Measurements from ENCODE around the gene CST8.

DNA sequence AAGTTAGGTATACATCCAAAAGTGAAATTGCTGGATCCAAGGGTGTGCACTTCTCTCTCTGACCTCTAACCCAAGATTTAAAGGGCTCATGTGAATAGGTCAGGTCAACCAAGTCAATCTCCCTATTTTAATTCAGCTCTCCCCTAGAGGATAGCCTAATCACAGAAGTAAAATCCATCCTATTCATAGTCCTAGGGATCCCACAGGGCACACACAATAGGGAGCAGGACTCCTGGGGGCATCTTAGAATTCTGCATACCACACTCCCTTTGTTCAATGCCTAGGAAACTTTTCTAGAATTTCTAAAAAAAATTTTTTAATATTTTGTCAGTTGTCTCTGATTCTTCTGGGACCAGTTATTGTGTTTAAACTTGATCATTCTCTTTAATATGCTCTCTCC, 42.2 kb downstream of the CST8 start:
- no peak for TF ChIP-seq POLR2AphosphoS5 (IDR thresholded peaks at IDR 0.05; ENCODE audit: low read depth, low read length)
- TF ChIP-seq CTCF (IDR thresholded peaks at IDR 0.05), result no peak
- no peak for TF ChIP-seq SIN3A (IDR thresholded peaks at IDR 0.05; ENCODE audit: borderline replicate concordance, insufficient read depth, low read depth, low read length)

Data from Panc1 (cell line).